ENCODE results near the gene MRPL3. TPM values are rescaled to one million over a fixed set of nuclear protein-coding genes. Genes with fewer than 3 reads are reported as not detected.

The MRPL3 gene
- total RNA-seq, 1 experiment from 2014 or later, result 162 TPM

GRCh38 chr3:131474115-131474514 lies 28.7 kb downstream of the MRPL3 start (continued):
- TF ChIP-seq USF2 (CRISPR knock-in tag; IDR thresholded peaks at IDR 0.05) (no peak), ESRRA (CRISPR knock-in tag; IDR thresholded peaks at IDR 0.05; ENCODE audit: borderline replicate concordance) (no peak)

- CTCF ChIA-PET, result no interaction called here
- no peaks in the 10 kb centered on the region for H3K4me1 Mint-ChIP-seq
These were observed 32.4 kb downstream of the MRPL3 start for GRCh38 chr3:131470377-131470776.

GRCh38 chr3:131458653-131459052 lies 44.1 kb downstream of the MRPL3 start:
- Mint-ChIP-seq H3K36me3 (peaks cover 23% of the 10 kb centered on the region), H3K27ac (no peak overlapping the region), H3K4me3 (no peak overlapping the region), H3K4me1 (no peaks in the 10 kb centered on the region), H3K9me3 (no peaks in the 10 kb centered on the region), H3K27me3 (ENCODE audit: low read depth) (no peaks in the 10 kb centered on the region)
- TF ChIP-seq FOXK1 (CRISPR knock-in tag; IDR thresholded peaks at IDR 0.05) (no peak), ZNF263 (CRISPR knock-in tag; IDR thresholded peaks at IDR 0.05; ENCODE audit: low read depth) (no peak), JAZF1 (CRISPR knock-in tag; IDR thresholded peaks at IDR 0.05) (no peak), ZNF423 (CRISPR knock-in tag; IDR thresholded peaks at IDR 0.05) (no peak), CDX4 (CRISPR knock-in tag; IDR thresholded peaks at IDR 0.05; ENCODE audit: borderline replicate concordance) (no peak), GABPB1 (CRISPR knock-in tag; IDR thresholded peaks at IDR 0.05) (no peak), MYBL2 (CRISPR knock-in tag; IDR thresholded peaks at IDR 0.05) (no peak), PREB (CRISPR knock-in tag; IDR thresholded peaks at IDR 0.05; ENCODE audit: borderline replicate concordance) (no peak), NR3C1 (CRISPR knock-in tag; conservative IDR thresholded peaks at IDR 0.05; ENCODE audit: low read depth) (no peak)
- CTCF ChIA-PET, result no interaction called here
- no peak for DNase-seq (ENCODE audit: low spot score)
- peak; percentile 48 for ATAC-seq
- POLR2A ChIA-PET, result no interaction called here

More at GRCh38 chr3:131470377-131470776, 32.4 kb downstream of the MRPL3 start:
- POLR2A ChIA-PET, result no interaction called here
- Mint-ChIP-seq H3K36me3 (peaks cover 41% of the 10 kb centered on the region), H3K9me3 (no peaks in the 10 kb centered on the region), H3K4me3 (no peak overlapping the region), H3K27me3 (ENCODE audit: low read depth) (no peaks in the 10 kb centered on the region), H3K27ac (no peak overlapping the region)
- DNase-seq (ENCODE audit: low spot score) (no peak), ATAC-seq (no peak)
- TF ChIP-seq MYBL2 (CRISPR knock-in tag; IDR thresholded peaks at IDR 0.05) (no peak), SMAD4 (CRISPR knock-in tag; IDR thresholded peaks at IDR 0.05) (no peak), E2F5 (CRISPR knock-in tag; IDR thresholded peaks at IDR 0.05) (no peak), PREB (CRISPR knock-in tag; IDR thresholded peaks at IDR 0.05; ENCODE audit: borderline replicate concordance) (no peak), ZNF219 (CRISPR knock-in tag; IDR thresholded peaks at IDR 0.05; ENCODE audit: borderline replicate concordance) (no peak), ZNF232 (CRISPR knock-in tag; IDR thresholded peaks at IDR 0.05) (no peak), ZNF317 (CRISPR knock-in tag; IDR thresholded peaks at IDR 0.05; ENCODE audit: borderline replicate concordance, low read depth) (no peak), SOX15 (CRISPR knock-in tag; IDR thresholded peaks at IDR 0.05) (no peak), OVOL2 (CRISPR knock-in tag; IDR thresholded peaks at IDR 0.05; ENCODE audit: borderline replicate concordance) (no peak), ZNF416 (CRISPR knock-in tag; IDR thresholded peaks at IDR 0.05) (no peak), TP53 (CRISPR knock-in tag; IDR thresholded peaks at IDR 0.05) (no peak), JUN (CRISPR knock-in tag; IDR thresholded peaks at IDR 0.05) (no peak)

Data from WTC11 (cell line).